Mesenchymal stem cell (in vitro differentiated cells and primary cell): ENCODE data around the gene TMEM150A.
A peak's percentile ranks its signal among the peaks of the same experiment; 100 is the strongest.

Experiments
- DNase-seq: peaks from one replicate; pipeline ENCODE4 v3.0.0-alpha.2; 2013
- H2AFZ ChIP-seq: one replicate; pipeline ENCODE4 v1.6.1; 2013; ENCODE audit warnings: low read depth, mild to moderate bottlenecking, control low read depth, inconsistent platforms, low read length, moderate library complexity
- H2AK5ac ChIP-seq: 2 replicates; pipeline ENCODE4 v1.6.1; 2013; ENCODE audit warnings: low read length, moderate library complexity, mild to moderate bottlenecking, inconsistent platforms; ENCODE audit not compliant: severe bottlenecking
- H2BK120ac ChIP-seq: one replicate; pipeline ENCODE4 v1.6.1; 2013; ENCODE audit warnings: low read depth, mild to moderate bottlenecking, inconsistent platforms, low read length, moderate library complexity
- H2BK12ac ChIP-seq, 2 experiments: one replicate each; pipeline ENCODE4 v1.6.1; 2013; ENCODE audit warnings: inconsistent platforms in 2 of 2, low read length in 2 of 2, mild to moderate bottlenecking in 2 of 2, moderate library complexity in 2 of 2, control low read depth in 1 of 2
- H2BK15ac ChIP-seq: one replicate; pipeline ENCODE4 v1.6.1; 2013; ENCODE audit warnings: mild to moderate bottlenecking, low read depth, inconsistent platforms; ENCODE audit not compliant: poor library complexity, severe bottlenecking
- H2BK5ac ChIP-seq: 2 replicates; pipeline ENCODE4 v1.6.1; 2013; ENCODE audit warnings: low read depth, mild to moderate bottlenecking, low read length, control low read depth, inconsistent platforms; ENCODE audit not compliant: poor library complexity, severe bottlenecking
- H3K14ac ChIP-seq, 2 experiments: one replicate each; pipeline ENCODE4 v1.6.1; 2013; ENCODE audit warnings: inconsistent platforms in 2 of 2, low read length in 2 of 2, control low read depth in 1 of 2, mild to moderate bottlenecking in 1 of 2, moderate library complexity in 1 of 2
- H3K18ac ChIP-seq, 2 experiments: one replicate each; pipeline ENCODE4 v1.6.1; 2013; ENCODE audit warnings: inconsistent platforms in 2 of 2, low read length in 2 of 2, control low read depth in 1 of 2, low read depth in 1 of 2, mild to moderate bottlenecking in 1 of 2
- H3K23ac ChIP-seq, 2 experiments: one replicate each; pipeline ENCODE4 v1.6.1; 2013; ENCODE audit warnings: inconsistent platforms in 2 of 2, low read length in 2 of 2, mild to moderate bottlenecking in 2 of 2, moderate library complexity in 2 of 2, control low read depth in 1 of 2
- H3K27ac ChIP-seq: 2 replicates; pipeline ENCODE4 v1.5.1; 2013; ENCODE audit warnings: mild to moderate bottlenecking, moderate library complexity, low read length, control low read depth, inconsistent platforms; ENCODE audit not compliant: poor library complexity, severe bottlenecking
- H3K27me3 ChIP-seq, 2 experiments: 2 replicates each; pipeline versions ENCODE4 v1.6.1 to v1.7.0; 2013; ENCODE audit warnings: low read length in 2 of 2, mild to moderate bottlenecking in 2 of 2, moderate library complexity in 2 of 2, control low read depth in 1 of 2, inconsistent platforms in 1 of 2; ENCODE audit not compliant: control insufficient read depth in 1 of 2, insufficient read depth in 1 of 2
- H3K36me3 ChIP-seq, 2 experiments: 2 replicates each; pipeline versions ENCODE4 v1.6.1 to v1.7.0; 2013; ENCODE audit warnings: low read length in 2 of 2, control low read depth in 1 of 2, inconsistent platforms in 1 of 2, low read depth in 1 of 2, mild to moderate bottlenecking in 1 of 2; ENCODE audit not compliant: insufficient read depth in 2 of 2, control insufficient read depth in 1 of 2
- H3K4ac ChIP-seq, 2 experiments: one replicate each; pipeline ENCODE4 v1.6.1; 2013; ENCODE audit warnings: inconsistent platforms in 2 of 2, low read length in 2 of 2, mild to moderate bottlenecking in 2 of 2, moderate library complexity in 2 of 2, control low read depth in 1 of 2, low read depth in 1 of 2
- H3K4me1 ChIP-seq: 2 replicates; pipeline ENCODE4 v1.6.1; 2013; ENCODE audit warnings: low read depth, low read length, control low read depth; ENCODE audit not compliant: control insufficient read depth, insufficient read depth
- H3K4me2 ChIP-seq: 2 replicates; pipeline ENCODE4 v1.6.1; 2013; ENCODE audit warnings: low read length, mild to moderate bottlenecking, inconsistent platforms; ENCODE audit not compliant: poor library complexity, severe bottlenecking
- H3K4me3 ChIP-seq, 2 experiments: 2 replicates each; pipeline versions ENCODE4 v1.5.1 to v1.7.0; 2013; ENCODE audit warnings: low read length in 2 of 2, mild to moderate bottlenecking in 2 of 2, control low read depth in 1 of 2, low read depth in 1 of 2; ENCODE audit not compliant: insufficient read depth in 1 of 2
- H3K79me1 ChIP-seq: replicated peaks from 2 replicates; pipeline ENCODE4 v1.6.1; 2013; ENCODE audit warnings: mild to moderate bottlenecking, control low read depth, low read length, inconsistent platforms; ENCODE audit not compliant: poor library complexity, severe bottlenecking
- H3K9ac ChIP-seq: 2 replicates; pipeline ENCODE4 v1.7.0; 2013; ENCODE audit warnings: mild to moderate bottlenecking, low read length, moderate library complexity
- H3K9me3 ChIP-seq: 2 replicates; pipeline ENCODE4 v1.7.0; 2013; ENCODE audit warnings: mild to moderate bottlenecking, low read length; ENCODE audit not compliant: control insufficient read depth
- H4K8ac ChIP-seq: one replicate; pipeline ENCODE4 v1.6.1; 2013; ENCODE audit warnings: inconsistent platforms, mild to moderate bottlenecking, low read length, moderate library complexity
- H4K91ac ChIP-seq: one replicate; pipeline ENCODE4 v1.6.1; 2013; ENCODE audit warnings: mild to moderate bottlenecking, low read length, inconsistent platforms
- WGBS: methylation state at CpG from one replicate; pipeline ENCODE4 v1.1.7; 2013; ENCODE audit warnings: mixed read lengths; 5-methylcytosine and 5-hydroxymethylcytosine counted together

Gene TMEM150A

DNA sequence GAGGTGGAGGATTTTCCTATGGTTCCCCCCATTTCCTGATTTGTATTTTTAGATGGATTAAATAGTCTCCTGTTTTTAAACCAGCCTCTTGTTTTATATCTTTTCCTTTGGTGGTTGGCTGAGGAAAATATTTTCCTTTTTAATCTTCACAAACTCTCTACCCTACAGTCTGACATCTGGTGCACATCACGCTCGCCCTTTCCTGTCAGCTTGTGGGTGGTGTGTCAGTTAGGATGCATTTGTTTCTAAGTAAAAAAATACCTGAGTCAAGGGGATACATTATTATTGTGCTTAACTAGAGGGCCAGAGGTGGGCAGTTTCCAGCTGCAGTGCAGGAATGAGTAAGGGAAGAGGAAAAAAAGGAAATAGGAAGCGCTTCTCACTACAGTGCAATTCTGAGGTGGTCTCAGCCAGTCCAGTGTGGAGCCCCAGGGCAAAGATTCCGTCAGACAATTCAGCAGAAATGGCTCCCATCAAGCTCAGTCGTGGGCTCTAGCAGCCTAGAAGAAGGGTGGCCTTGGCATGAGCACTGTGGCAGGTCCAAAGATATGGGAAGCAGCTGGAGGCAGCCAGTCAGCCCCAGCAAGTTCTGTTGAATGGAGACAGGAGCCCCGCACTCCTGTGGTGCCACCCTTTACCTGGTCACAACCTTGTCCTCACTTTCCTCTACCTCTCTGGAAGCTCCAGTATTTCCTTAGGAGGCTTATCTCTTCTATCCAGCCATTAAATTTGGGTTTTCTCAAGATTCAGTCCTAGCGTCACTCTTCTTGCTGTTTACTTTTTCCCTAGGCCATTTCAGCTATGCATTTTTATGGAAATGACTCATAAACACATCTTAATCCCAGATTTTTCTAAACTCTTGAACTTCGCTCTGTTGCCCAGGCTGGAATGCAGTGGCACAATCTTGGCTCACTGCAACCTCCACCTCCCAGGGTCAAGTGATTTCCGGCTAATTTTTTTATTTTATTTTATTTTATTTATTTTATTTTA, 47.0 kb upstream of the TMEM150A start:
- Histone ChIP-seq H3K4me1 (peaks cover 25% of the 10 kb centered on the region), H3K14ac (no peak overlapping the region), H2BK15ac (no peak overlapping the region), H2AK5ac (peak overlapping the region; percentile 61), H3K23ac (no peak overlapping the region), H3K4me3 (no peak overlapping the region), H3K18ac (no peak overlapping the region), H2BK120ac (no peak overlapping the region), H3K79me1 (peaks cover 10% of the 10 kb centered on the region), H2BK5ac (no peak overlapping the region), H2AFZ (no peak overlapping the region), H3K9me3 (no peaks in the 10 kb centered on the region), H3K27me3 (no peaks in the 10 kb centered on the region), H3K4me2 (no peak overlapping the region), H3K4ac (no peak overlapping the region), H4K8ac (no peak overlapping the region), H2BK12ac (no peak overlapping the region), H4K91ac (no peak overlapping the region), H3K9ac (no peak overlapping the region), H3K27ac (peak overlapping the region; percentile 55), H3K36me3 (peaks cover 35 to 82% of the 10 kb centered on the region in 2 experiments)
- peak; percentile 39 for DNase-seq
- 76% methylated on average over 8 of the region's 9 CpGs for WGBS

DNA sequence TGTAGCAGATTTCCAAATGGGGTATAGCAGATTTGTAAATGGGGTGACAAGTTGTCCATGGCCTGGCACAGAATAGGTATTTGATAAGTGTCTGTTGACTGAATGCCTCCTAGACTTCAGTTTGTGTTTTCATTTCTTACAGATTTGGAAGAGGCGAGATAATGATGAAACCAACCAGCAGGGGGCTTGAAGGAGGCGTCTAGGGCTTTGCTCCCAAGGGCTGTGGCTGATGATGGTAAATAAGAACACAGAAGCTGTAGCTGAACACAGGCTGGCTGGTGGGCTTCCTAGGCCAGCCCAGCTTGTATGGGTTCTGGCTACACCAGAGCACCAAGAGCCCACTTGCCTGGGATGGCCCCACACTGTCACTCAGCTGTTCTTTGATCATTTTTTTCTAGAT, 46.1 kb upstream of the TMEM150A start:
- Histone ChIP-seq H3K9ac (no peak overlapping the region), H2BK120ac (no peak overlapping the region), H2AK5ac (no peak overlapping the region), H3K4me1 (peaks cover 25% of the 10 kb centered on the region), H4K8ac (no peak overlapping the region), H3K23ac (no peak overlapping the region), H2AFZ (no peak overlapping the region), H3K79me1 (peaks cover 13% of the 10 kb centered on the region), H3K36me3 (peaks cover 37 to 85% of the 10 kb centered on the region in 2 experiments), H3K14ac (no peak overlapping the region), H3K4me2 (no peak overlapping the region), H3K18ac (no peak overlapping the region), H2BK12ac (no peak overlapping the region), H3K4me3 (no peak overlapping the region), H3K9me3 (no peaks in the 10 kb centered on the region), H2BK5ac (no peak overlapping the region), H2BK15ac (no peak overlapping the region), H3K27ac (no peak overlapping the region), H3K27me3 (no peaks in the 10 kb centered on the region), H4K91ac (no peak overlapping the region), H3K4ac (no peak overlapping the region)
- 67% methylated on average over 2 of the region's 2 CpGs for WGBS
- peak; percentile 63 for DNase-seq

DNA sequence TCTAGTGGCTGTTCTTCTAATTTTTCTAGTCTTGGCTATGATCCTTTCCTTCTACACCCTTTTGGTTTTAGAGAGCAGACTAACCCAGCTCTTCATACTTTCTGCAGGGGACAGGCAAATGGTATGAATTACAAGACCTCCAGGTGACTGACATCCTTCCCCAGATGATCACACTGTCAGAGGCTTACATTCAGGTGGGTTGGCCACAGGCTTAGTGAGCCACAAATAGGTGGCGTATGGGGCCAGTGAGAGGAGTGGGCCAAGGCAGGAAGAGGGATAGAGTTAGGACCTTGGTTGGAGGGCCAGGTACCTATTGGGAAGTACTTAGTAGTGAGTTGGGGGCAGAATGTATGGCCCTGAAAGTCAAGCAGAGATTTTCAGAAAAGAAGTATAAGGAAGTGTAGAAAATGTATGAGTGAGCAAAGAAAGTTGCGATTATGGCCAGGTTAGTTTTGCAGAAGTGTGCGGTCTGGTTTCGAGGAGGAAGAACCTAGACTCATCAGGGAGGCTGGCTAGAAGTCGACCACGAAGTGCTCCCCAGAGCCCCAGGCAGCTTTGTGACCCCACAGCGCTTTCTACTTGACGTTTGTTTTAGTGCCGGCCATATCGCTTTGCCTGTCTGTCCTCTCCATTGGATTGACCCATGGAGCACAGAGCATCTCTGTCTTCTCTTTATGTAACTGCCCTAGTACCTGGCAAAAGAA, 45.5 kb upstream of the TMEM150A start:
- no peak overlapping the region for H3K27ac ChIP-seq
- H2BK5ac ChIP-seq: no peak overlapping the region
- H3K14ac ChIP-seq: no peak overlapping the region
- H2BK120ac ChIP-seq: no peak overlapping the region
- H3K27me3 ChIP-seq: no peaks in the 10 kb centered on the region
- no peak overlapping the region for H2AK5ac ChIP-seq
- no peak overlapping the region for H3K23ac ChIP-seq
- DNase-seq: no peak
- peaks cover 23% of the 10 kb centered on the region for H3K4me1 ChIP-seq
- H3K36me3 ChIP-seq: peaks cover 41 to 87% of the 10 kb centered on the region in 2 experiments
- no peak overlapping the region for H3K4me2 ChIP-seq
- no peak overlapping the region for H2AFZ ChIP-seq
- 99% methylated on average over 10 of the region's 10 CpGs for WGBS
- no peak overlapping the region for H3K4ac ChIP-seq
- H3K18ac ChIP-seq: no peak overlapping the region
- H4K91ac ChIP-seq: no peak overlapping the region
- no peaks in the 10 kb centered on the region for H3K9me3 ChIP-seq
- H3K4me3 ChIP-seq: no peak overlapping the region
- no peak overlapping the region for H2BK15ac ChIP-seq
- peaks cover 15% of the 10 kb centered on the region for H3K79me1 ChIP-seq
- no peak overlapping the region for H2BK12ac ChIP-seq
- H4K8ac ChIP-seq: no peak overlapping the region
- no peak overlapping the region for H3K9ac ChIP-seq

DNA sequence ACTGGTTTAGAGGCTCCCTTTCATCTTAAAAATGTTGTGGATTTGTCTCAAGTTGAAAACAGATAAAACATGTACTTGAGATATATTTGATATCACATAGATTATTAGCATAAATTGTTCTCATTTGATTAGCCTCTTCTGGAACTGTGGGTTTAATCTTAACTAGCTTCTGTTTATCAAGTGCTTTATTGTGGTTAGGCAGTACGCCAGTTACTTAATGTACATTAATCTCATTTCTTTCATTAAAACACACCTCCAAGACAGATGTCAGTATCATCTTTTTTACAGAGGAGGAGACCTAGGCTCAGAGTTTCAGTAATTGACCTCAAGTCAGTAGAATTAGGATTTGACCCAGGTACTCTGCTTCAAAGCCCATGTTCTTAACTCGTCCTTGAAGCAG, 43.7 kb upstream of the TMEM150A start:
- Histone ChIP-seq H3K4me3 (no peak overlapping the region), H2BK5ac (no peak overlapping the region), H3K27ac (no peak overlapping the region), H3K36me3 (peaks cover 47 to 96% of the 10 kb centered on the region in 2 experiments), H3K4ac (no peak overlapping the region), H3K27me3 (no peaks in the 10 kb centered on the region), H4K8ac (no peak overlapping the region), H3K9ac (no peak overlapping the region), H3K4me2 (no peak overlapping the region), H4K91ac (no peak overlapping the region), H2BK12ac (no peak overlapping the region), H2BK15ac (no peak overlapping the region), H2BK120ac (no peak overlapping the region), H3K14ac (no peak overlapping the region), H2AK5ac (no peak overlapping the region), H3K18ac (no peak overlapping the region), H3K9me3 (no peaks in the 10 kb centered on the region), H3K79me1 (peaks cover 23% of the 10 kb centered on the region), H3K4me1 (peaks cover 14% of the 10 kb centered on the region), H2AFZ (no peak overlapping the region), H3K23ac (no peak overlapping the region)
- no peak for DNase-seq
- no CpG with 5 or more reads among the region's 2 CpGs for WGBS
